ENCODE measurements around the gene CXCL1.

DNA sequence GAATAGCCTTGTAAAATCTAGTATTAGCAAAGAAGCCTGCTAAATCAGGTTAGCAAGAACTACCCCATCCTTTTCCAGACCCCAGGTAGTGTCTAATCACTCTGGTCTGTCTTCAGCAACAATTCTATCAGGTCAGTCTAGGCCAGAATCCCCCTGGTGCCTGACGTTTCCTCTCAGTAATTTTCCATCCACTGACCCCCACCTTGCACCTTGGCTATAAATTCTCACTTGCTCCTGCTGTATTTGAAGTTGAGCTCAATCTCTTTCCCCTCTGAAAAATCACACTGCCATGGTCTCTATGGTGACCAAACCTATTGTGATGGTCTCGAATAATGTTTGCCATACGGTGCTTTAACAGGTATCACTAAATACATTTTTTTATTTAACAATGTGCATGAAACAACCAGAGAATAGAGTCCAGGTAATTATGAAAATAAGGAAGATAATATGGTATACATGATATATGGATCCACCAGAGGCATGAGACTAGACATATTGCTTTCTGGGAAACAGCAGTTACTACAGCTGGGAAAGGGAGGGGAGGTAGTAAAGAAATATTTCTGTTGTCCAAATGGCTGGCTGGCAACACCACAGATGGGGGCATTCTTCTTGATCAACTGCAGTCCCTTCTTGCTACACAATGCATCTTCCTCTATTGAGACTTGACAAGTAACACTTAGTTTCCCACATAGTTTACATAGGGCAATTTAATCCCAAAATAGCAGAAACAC is 33.8 kb downstream of the CXCL1 start:
- TF ChIP-seq, protein P1, sequence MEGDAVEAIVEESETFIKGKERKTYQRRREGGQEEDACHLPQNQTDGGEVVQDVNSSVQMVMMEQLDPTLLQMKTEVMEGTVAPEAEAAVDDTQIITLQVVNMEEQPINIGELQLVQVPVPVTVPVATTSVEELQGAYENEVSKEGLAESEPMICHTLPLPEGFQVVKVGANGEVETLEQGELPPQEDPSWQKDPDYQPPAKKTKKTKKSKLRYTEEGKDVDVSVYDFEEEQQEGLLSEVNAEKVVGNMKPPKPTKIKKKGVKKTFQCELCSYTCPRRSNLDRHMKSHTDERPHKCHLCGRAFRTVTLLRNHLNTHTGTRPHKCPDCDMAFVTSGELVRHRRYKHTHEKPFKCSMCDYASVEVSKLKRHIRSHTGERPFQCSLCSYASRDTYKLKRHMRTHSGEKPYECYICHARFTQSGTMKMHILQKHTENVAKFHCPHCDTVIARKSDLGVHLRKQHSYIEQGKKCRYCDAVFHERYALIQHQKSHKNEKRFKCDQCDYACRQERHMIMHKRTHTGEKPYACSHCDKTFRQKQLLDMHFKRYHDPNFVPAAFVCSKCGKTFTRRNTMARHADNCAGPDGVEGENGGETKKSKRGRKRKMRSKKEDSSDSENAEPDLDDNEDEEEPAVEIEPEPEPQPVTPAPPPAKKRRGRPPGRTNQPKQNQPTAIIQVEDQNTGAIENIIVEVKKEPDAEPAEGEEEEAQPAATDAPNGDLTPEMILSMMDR (IDR thresholded peaks at IDR 0.05): no peak
- TF ChIP-seq POLR2A (IDR thresholded peaks at IDR 0.05): no peak
- TF ChIP-seq POLR2AphosphoS5 (IDR thresholded peaks at IDR 0.05): no peak

Measured in sigmoid colon (tissue), 4 donors.